AG09319 (cell line): Measurements from ENCODE around the gene CLIP3.
"Not testable (repeated sequence)": the region's sequence is repeated elsewhere in the genome, so short reads cannot be mapped to it uniquely, and the experiment has no call there.

Source experiments
- DNase-seq: peaks from one replicate; pipeline ENCODE4 v3.0.0-alpha.2; 2010; ENCODE audit warnings: low read depth; ENCODE audit errors: extremely low read depth
- CTCF ChIP-seq: IDR thresholded peaks from 2 replicates; pipeline ENCODE4 v1.5.1; 2011; ENCODE audit warnings: low read depth, mild to moderate bottlenecking, inconsistent platforms, low read length, moderate library complexity

The CLIP3 gene

GRCh38 chr19:35986664-35987570 is 45.8 kb downstream of the CLIP3 start:
- TF ChIP-seq CTCF: no peak
- no peak for DNase-seq

- no peak for DNase-seq
- no peak for TF ChIP-seq CTCF
Observed at GRCh38 chr19:35986111-35986510, 46.6 kb downstream of the CLIP3 start.

GRCh38 chr19:35983177-35983576 is 49.5 kb downstream of the CLIP3 start:
- TF ChIP-seq CTCF: no peak
- no peak for DNase-seq

- DNase-seq: not testable (repeated sequence)
Observed at GRCh38 chr19:35980997-35981396, 51.7 kb downstream of the CLIP3 start.

GRCh38 chr19:35978832-35979365 is 53.8 kb downstream of the CLIP3 start:
- TF ChIP-seq CTCF: no peak
- no peak for DNase-seq

GRCh38 chr19:35978271-35978670 is 54.4 kb downstream of the CLIP3 start:
- DNase-seq: no peak
- no peak for TF ChIP-seq CTCF

GRCh38 chr19:35977446-35978222 is 55.0 kb downstream of the CLIP3 start:
- DNase-seq: no peak
- no peak for TF ChIP-seq CTCF
